Activated B cell treated with CpG ODN at 0.5 μM for 24 hours (primary cell): ENCODE data around the gene KIT. TPM values are rescaled to one million over a fixed set of nuclear protein-coding genes. Genes with fewer than 3 reads are reported as not detected.

ENCODE experiments used
- ATAC-seq: fragments of 200-7000 bp; cut with Tn5 transposase; one replicate; pipeline ENCODE4 v1.10.0; 2021; ENCODE audit warnings: low read depth, mild to moderate bottlenecking, moderate library complexity
- CTCF ChIA-PET: fragments of 350-600 bp; sonication (Branson Sonifier 250); formaldehyde crosslinking; loops from one replicate; lab custom pipeline; 2021; ENCODE audit warnings: antibody characterized with exemption; lab: Charles Lee
- POLR2A ChIA-PET: fragments of 350-600 bp; sonication (Branson Sonifier 250); formaldehyde crosslinking; loops from one replicate; lab custom pipeline; 2021; ENCODE audit warnings: antibody characterized with exemption; lab: Charles Lee
- DNase-seq: peaks from one replicate; pipeline ENCODE4 v3.0.0; 2022
- H3K27ac Mint-ChIP-seq: one replicate; pipeline ENCODE4 v1.8.0; 2020; ENCODE audit warnings: mixed read lengths
- H3K27me3 Mint-ChIP-seq: one replicate; pipeline ENCODE4 v1.8.0; 2021; ENCODE audit warnings: mixed read lengths
- H3K36me3 Mint-ChIP-seq: one replicate; pipeline ENCODE4 v1.8.0; 2021; ENCODE audit warnings: low read depth, mixed read lengths
- H3K4me1 Mint-ChIP-seq: one replicate; pipeline ENCODE4 v1.8.0; 2021; ENCODE audit warnings: mixed read lengths
- H3K4me3 Mint-ChIP-seq: one replicate; pipeline ENCODE4 v1.8.0; 2020; ENCODE audit warnings: mild to moderate bottlenecking, mixed read lengths
- H3K9me3 Mint-ChIP-seq: one replicate; pipeline ENCODE4 v1.8.0; 2020; ENCODE audit warnings: mixed read lengths
- intact Hi-C: fragments of 100-400 bp; cut with micrococcal nuclease; formaldehyde crosslinking; loops from one replicate; pipeline ENCODE4 v1.15.1; 2024
- total RNA-seq: library from RNA; stranded (reverse); gene quantifications from 2 replicates; pipeline ENCODE4 v1.2.3, GENCODE V29; 2022
- TF ChIP-seq, protein P1 (sequence below): fragments of 200-600 bp; IDR thresholded peaks from one replicate; pipeline ENCODE4 v1.8.0; 2022; ENCODE audit warnings: antibody characterized with exemption, mild to moderate bottlenecking

KIT gene
- total RNA-seq, 1 donor from 2014 or later: not detected

DNA sequence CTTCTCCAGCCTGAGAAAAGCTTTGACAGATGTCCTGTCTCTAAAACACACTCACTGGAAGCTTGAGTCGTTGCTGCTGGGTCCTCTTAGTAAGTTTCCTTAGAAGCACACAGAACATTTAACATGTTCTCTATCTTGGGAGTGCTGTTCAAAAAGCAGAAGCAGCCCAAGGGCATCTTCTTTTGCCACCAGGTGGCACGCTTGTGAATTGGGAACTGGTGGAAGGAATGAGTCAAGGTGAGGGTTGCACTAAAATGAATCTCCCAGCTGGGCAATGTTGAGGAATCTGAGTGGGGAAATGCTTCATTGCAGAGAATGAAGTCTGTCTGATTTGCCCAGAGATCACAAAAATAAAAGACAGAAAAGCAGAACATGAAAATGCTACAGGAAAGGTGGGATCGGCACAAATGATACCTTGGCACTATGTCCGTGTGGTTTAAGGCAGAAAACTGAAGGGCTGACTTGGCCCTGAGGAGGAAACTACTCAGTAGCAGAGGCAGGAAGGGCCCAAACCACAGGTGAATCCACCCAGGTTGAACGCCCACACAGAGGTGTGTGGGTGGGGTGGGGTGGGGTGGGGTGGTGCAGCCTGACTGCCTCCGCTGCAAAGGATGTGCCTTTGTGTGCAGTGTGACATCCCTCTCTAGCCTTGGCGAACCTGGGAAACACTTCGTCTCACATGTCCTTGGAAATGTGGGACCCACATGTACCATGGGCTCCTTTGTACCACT is 26.0 kb downstream of the KIT start:
- Mint-ChIP-seq H3K27me3 (no peaks in the 10 kb centered on the region), H3K9me3 (no peaks in the 10 kb centered on the region), H3K36me3 (no peaks in the 10 kb centered on the region), H3K4me1 (peaks cover 44% of the 10 kb centered on the region), H3K4me3 (peak overlapping the region; percentile 69), H3K27ac (no peak overlapping the region)
- TF ChIP-seq, protein P1, sequence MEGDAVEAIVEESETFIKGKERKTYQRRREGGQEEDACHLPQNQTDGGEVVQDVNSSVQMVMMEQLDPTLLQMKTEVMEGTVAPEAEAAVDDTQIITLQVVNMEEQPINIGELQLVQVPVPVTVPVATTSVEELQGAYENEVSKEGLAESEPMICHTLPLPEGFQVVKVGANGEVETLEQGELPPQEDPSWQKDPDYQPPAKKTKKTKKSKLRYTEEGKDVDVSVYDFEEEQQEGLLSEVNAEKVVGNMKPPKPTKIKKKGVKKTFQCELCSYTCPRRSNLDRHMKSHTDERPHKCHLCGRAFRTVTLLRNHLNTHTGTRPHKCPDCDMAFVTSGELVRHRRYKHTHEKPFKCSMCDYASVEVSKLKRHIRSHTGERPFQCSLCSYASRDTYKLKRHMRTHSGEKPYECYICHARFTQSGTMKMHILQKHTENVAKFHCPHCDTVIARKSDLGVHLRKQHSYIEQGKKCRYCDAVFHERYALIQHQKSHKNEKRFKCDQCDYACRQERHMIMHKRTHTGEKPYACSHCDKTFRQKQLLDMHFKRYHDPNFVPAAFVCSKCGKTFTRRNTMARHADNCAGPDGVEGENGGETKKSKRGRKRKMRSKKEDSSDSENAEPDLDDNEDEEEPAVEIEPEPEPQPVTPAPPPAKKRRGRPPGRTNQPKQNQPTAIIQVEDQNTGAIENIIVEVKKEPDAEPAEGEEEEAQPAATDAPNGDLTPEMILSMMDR: no peak
- ATAC-seq (no peak), DNase-seq (no peak)
- POLR2A ChIA-PET: no interaction called here
- CTCF ChIA-PET: interaction anchor here (1.3 kb wide), 1 partner anchor 277 kb away, joined by 11 read pairs; no protein-coding TSS in a partner anchor
- intact Hi-C loops: loop anchor here (1.0 to 5.0 kb wide), 4 partner anchors 157 to 361 kb away; no protein-coding TSS in a partner anchor

DNA sequence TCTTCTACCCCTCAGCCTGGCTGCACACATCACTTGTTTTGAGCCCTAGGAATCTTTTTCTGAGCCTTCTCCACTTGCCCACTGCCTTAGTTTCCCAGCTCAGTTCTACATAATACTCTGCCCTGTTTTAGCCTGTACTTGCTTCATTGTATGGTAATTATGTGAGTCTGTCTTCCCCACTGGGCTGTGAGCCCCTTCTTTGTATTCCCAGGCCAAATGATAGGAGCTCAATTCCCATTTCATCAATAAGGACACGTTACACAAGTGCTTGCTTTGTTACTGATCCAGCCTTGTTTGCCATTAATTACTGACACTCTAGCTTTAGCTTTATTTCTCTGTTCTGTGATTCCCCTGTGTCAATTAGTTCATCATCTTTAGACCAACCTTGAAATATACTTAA is 28.1 kb downstream of the KIT start:
- H3K27me3 Mint-ChIP-seq: no peaks in the 10 kb centered on the region
- ATAC-seq (no peak), DNase-seq (no peak)
- peaks cover 47% of the 10 kb centered on the region for H3K4me1 Mint-ChIP-seq
- CTCF ChIA-PET: interaction anchor here (0.8 to 0.9 kb wide), 3 partner anchors 25 to 285 kb away, joined by 3 read pairs; no protein-coding TSS in a partner anchor
- H3K36me3 Mint-ChIP-seq: no peaks in the 10 kb centered on the region
- no peak overlapping the region for H3K27ac Mint-ChIP-seq
- no peak overlapping the region for H3K4me3 Mint-ChIP-seq
- no peaks in the 10 kb centered on the region for H3K9me3 Mint-ChIP-seq
- POLR2A ChIA-PET: no interaction called here
- intact Hi-C loops: loop anchor here (2.0 kb wide), 1 partner anchor 363 kb away; no protein-coding TSS in a partner anchor
- TF ChIP-seq, protein P1: no peak

DNA sequence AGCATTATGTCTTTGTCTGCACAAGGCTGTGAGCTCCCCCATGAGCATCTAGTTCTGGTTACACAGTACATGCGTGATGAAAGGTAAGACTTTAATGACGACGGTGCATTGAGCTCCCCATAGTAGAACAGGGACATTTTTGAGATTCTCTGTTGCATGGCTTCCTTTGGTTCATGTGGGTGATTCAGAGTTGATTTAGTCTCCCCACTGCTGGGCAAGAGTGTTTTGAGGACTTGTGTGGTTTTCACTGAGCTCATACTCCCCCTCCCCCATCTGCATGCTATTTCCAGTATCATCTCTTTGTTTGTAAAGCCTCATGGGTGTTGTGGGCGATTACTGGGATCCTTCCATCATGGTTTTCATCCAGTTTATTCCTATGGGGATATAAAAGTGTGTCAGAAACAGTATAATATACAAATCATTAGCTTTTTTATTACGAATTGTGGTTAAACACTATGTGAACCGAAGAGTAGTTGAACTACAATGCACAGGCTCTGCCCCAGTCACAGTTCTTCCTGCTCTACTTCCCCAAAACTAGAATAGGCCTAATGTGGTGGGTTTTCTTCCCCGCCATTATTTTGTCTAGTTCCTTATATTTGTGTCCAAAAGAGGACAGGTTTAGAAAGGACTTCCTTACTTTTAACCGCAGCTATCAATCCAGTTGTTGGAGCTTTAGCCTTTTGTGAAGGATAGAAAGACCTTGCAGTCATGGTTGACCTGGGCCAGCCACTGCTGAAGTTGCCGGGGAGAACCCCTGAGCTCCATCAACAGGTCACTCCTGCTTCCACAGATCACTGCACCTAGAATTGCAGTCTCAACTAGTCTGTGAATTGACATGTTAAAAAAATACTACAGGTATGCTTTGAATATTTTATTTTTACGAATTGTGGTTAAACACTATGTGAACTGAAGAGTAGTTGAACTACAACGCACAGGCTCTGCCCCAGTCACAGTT is 30.4 kb downstream of the KIT start:
- H3K36me3 Mint-ChIP-seq: no peaks in the 10 kb centered on the region
- ChIA-PET CTCF (interaction anchor here (0.5 to 1.4 kb wide), 2 partner anchors 273 to 1708 kb away, joined by 3 read pairs; no protein-coding TSS in a partner anchor), POLR2A (interaction anchor here (1.6 kb wide), 1 partner anchor 254 kb away, joined by 7 read pairs; no protein-coding TSS in a partner anchor)
- peak overlapping the region; percentile 33 for H3K4me3 Mint-ChIP-seq
- ATAC-seq (peak; percentile 74), DNase-seq (no peak)
- peaks cover 47% of the 10 kb centered on the region for H3K4me1 Mint-ChIP-seq
- H3K9me3 Mint-ChIP-seq: no peaks in the 10 kb centered on the region
- TF ChIP-seq, protein P1: no peak
- intact Hi-C loops: loop anchor here (2.0 kb wide), 1 partner anchor 29 kb away; no protein-coding TSS in a partner anchor
- H3K27me3 Mint-ChIP-seq: peaks cover 4% of the 10 kb centered on the region
- H3K27ac Mint-ChIP-seq: peak overlapping the region; percentile 73

DNA sequence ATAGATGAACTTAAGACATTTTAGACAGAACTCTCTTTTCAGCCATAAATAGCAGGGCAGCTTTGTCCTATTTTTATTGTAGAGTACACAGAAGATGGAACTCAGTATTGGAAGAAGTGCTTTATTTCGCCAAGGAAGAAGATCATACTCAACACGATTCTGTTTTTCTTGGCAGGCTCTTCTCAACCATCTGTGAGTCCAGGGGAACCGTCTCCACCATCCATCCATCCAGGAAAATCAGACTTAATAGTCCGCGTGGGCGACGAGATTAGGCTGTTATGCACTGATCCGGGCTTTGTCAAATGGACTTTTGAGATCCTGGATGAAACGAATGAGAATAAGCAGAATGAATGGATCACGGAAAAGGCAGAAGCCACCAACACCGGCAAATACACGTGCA is 37.6 kb downstream of the KIT start:
- ChIA-PET CTCF (no interaction called here), POLR2A (no interaction called here)
- no peak for DNase-seq
- TF ChIP-seq, protein P1: no peak
- no peak overlapping the region for H3K4me3 Mint-ChIP-seq
- H3K36me3 Mint-ChIP-seq: no peaks in the 10 kb centered on the region
- H3K27me3 Mint-ChIP-seq: peaks cover 14% of the 10 kb centered on the region
- no peak for ATAC-seq
- H3K4me1 Mint-ChIP-seq: peaks cover 3% of the 10 kb centered on the region
- intact Hi-C loops: no loop called here
- H3K9me3 Mint-ChIP-seq: no peaks in the 10 kb centered on the region
- no peak overlapping the region for H3K27ac Mint-ChIP-seq
